Activated B cell treated with CpG ODN at 0.5 μM for 24 hours (primary cell): ENCODE data around the gene GPD1L. TPM values are rescaled to one million over a fixed set of nuclear protein-coding genes. Genes with fewer than 3 reads are reported as not detected.
"Not testable (repeated sequence)": the region's sequence is repeated elsewhere in the genome, so short reads cannot be mapped to it uniquely, and the experiment has no call there.

Source experiments
- ATAC-seq: fragments of 200-7000 bp; cut with Tn5 transposase; one replicate; pipeline ENCODE4 v1.10.0; 2021; ENCODE audit warnings: low read depth, mild to moderate bottlenecking, moderate library complexity
- CTCF ChIA-PET: fragments of 350-600 bp; sonication (Branson Sonifier 250); formaldehyde crosslinking; loops from one replicate; lab custom pipeline; 2021; ENCODE audit warnings: antibody characterized with exemption; lab: Charles Lee
- POLR2A ChIA-PET: fragments of 350-600 bp; sonication (Branson Sonifier 250); formaldehyde crosslinking; loops from one replicate; lab custom pipeline; 2021; ENCODE audit warnings: antibody characterized with exemption; lab: Charles Lee
- DNase-seq: peaks from one replicate; pipeline ENCODE4 v3.0.0; 2022
- H3K27ac Mint-ChIP-seq: one replicate; pipeline ENCODE4 v1.8.0; 2020; ENCODE audit warnings: mixed read lengths
- H3K27me3 Mint-ChIP-seq: one replicate; pipeline ENCODE4 v1.8.0; 2021; ENCODE audit warnings: mixed read lengths
- H3K36me3 Mint-ChIP-seq: one replicate; pipeline ENCODE4 v1.8.0; 2021; ENCODE audit warnings: low read depth, mixed read lengths
- H3K4me1 Mint-ChIP-seq: one replicate; pipeline ENCODE4 v1.8.0; 2021; ENCODE audit warnings: mixed read lengths
- H3K4me3 Mint-ChIP-seq: one replicate; pipeline ENCODE4 v1.8.0; 2020; ENCODE audit warnings: mild to moderate bottlenecking, mixed read lengths
- H3K9me3 Mint-ChIP-seq: one replicate; pipeline ENCODE4 v1.8.0; 2020; ENCODE audit warnings: mixed read lengths
- CTCF ChIP-seq: fragments of 200-600 bp; IDR thresholded peaks from one replicate; pipeline ENCODE4 v1.8.0; 2022; ENCODE audit warnings: antibody characterized with exemption, mild to moderate bottlenecking
- intact Hi-C: fragments of 100-400 bp; cut with micrococcal nuclease; formaldehyde crosslinking; loops from one replicate; pipeline ENCODE4 v1.15.1; 2024
- total RNA-seq: library from RNA; stranded (reverse); gene quantifications from 2 replicates; pipeline ENCODE4 v1.2.3, GENCODE V29; 2022

Gene GPD1L
- total RNA-seq, 1 donor from 2014 or later = 8.2 TPM

DNA sequence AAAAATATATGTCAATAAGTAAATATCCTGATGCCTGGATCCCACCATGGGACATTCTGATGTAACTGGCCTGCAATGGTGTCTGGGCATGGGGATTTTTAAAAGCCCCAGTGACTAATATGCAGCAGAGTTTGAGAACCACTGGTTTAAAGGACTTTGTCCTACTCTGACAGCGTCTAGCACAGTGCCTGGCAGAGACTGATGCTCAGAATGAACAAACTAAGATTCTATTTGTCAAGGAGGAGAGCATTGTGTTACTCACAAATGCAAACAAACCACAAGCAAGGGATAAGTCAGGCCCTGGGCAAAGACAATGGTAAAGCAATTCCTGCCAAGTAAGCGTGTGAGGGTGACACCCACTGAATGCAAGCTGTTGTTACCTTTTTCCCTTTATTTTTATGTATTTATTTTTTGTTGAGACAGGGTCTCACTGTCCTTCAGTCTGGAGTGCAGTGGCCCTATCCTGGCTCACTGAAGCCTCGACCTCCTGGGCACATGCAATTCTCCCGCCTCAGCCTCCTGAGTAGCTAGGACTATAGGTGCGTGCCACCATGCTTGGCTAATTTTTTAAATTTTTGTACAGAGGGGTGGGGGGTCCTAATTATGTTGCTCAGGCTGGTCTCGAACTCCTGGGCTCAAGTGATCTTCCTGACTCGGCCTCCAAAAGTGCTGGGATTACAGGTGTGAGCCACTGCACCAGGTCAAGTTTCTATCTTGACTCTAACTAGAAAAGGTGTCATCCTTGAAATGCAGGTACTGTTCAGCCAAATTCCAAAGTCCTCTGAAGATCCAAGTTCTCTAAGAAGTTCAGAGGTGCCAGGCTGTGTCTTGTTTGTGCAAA lies 909 bp upstream of the GPD1L start:
- peak overlapping the region; percentile 68 for H3K27ac Mint-ChIP-seq

DNA sequence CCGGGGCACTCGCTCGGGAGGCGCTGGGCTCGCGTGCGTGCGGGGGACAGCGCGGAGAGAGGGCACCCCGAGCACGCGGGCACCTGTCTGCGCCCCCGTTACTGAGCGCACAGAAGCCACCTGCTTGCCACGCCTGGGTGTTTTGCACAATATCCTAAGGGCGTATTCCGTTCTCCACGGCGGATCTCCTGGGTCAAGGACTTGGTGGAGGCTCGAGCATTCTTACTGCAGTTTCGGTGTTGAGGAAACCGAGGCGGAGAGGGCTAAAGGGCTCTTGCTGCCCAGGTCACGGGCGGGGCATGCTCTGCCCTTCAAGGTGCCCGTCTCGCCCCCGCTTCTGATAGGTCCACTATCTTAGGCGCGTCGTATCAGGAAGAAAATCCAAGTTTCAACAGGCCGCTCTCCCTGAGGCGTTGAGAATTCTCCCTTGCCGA lies 526 bp downstream of the GPD1L start:
- no peak for TF ChIP-seq CTCF
- ChIA-PET POLR2A (interaction anchor here (0.8 to 1.2 kb wide), 2 partner anchors 138 to 575 kb away, joined by 3 to 4 read pairs; partner anchors contain the start of gene STT3B), CTCF (no interaction called here)
- intact Hi-C loops = loop anchor here (1.0 to 10.0 kb wide), 6 partner anchors 7 to 1338 kb away; partner anchors contain the start of genes OSBPL10, STT3B, UBP1 and ZNF860
- Mint-ChIP-seq H3K9me3 (peaks cover 5% of the 10 kb centered on the region), H3K27ac (peak overlapping the region; percentile 87), H3K36me3 (peaks cover 6% of the 10 kb centered on the region), H3K27me3 (no peaks in the 10 kb centered on the region), H3K4me1 (peaks cover 18% of the 10 kb centered on the region), H3K4me3 (peak overlapping the region; percentile 96)
- DNase-seq (no peak), ATAC-seq (no peak)

More for the DNA sequence above, 909 bp upstream of the GPD1L start:
- H3K27me3 Mint-ChIP-seq = no peaks in the 10 kb centered on the region
- intact Hi-C loops = loop anchor here (1.0 to 10.0 kb wide), 6 partner anchors 9 to 1339 kb away; partner anchors contain the start of genes OSBPL10, STT3B, UBP1 and ZNF860
- peaks cover 18% of the 10 kb centered on the region for H3K4me1 Mint-ChIP-seq
- CTCF ChIA-PET = no interaction called here
- TF ChIP-seq CTCF = no peak
- DNase-seq (no peak), ATAC-seq (no peak)
- H3K4me3 Mint-ChIP-seq = peak overlapping the region; percentile 96
- H3K36me3 Mint-ChIP-seq = peaks cover 9% of the 10 kb centered on the region
- peaks cover 11% of the 10 kb centered on the region for H3K9me3 Mint-ChIP-seq
- POLR2A ChIA-PET = interaction anchor here (0.8 to 1.2 kb wide), 2 partner anchors 123 to 573 kb away, joined by 4 to 6 read pairs; partner anchors contain the start of genes STT3B and ZNF860

DNA sequence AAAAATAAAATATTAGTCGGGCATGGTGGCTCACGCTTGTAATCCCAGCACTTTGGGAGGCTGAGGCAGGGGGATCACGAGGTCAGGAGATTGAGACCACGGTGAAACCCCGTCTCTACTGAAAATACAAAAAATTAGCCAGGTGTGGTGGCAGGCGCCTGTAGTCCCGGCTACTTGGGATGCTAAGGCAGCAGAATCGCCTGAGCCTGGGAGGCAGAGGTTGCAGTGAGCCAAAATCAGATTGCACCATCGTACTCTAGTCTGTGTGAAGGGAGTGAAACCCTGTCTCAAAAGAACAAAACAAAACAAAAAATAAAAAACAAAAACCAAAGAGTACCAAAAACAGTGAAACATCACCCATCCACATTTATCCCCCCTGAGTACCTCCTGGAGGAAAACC lies 1.8 kb downstream of the GPD1L start:
- H3K27me3 Mint-ChIP-seq, DNase-seq, CTCF ChIA-PET, H3K36me3 Mint-ChIP-seq, ATAC-seq, POLR2A ChIA-PET, H3K27ac Mint-ChIP-seq, H3K4me3 Mint-ChIP-seq, H3K9me3 Mint-ChIP-seq: not testable (repeated sequence)
- intact Hi-C loops = loop anchor here (10.0 kb wide), 1 partner anchor 1337 kb away; the partner anchor contains the start of gene UBP1
- peaks cover 18% of the 10 kb centered on the region for H3K4me1 Mint-ChIP-seq

GRCh38 chr3:32109256-32109655 lies 2.8 kb downstream of the GPD1L start:
- H3K4me3 Mint-ChIP-seq = no peak overlapping the region
- no peaks in the 10 kb centered on the region for H3K9me3 Mint-ChIP-seq
- peaks cover 2% of the 10 kb centered on the region for H3K36me3 Mint-ChIP-seq
- DNase-seq (no peak), ATAC-seq (no peak)
- TF ChIP-seq CTCF = no peak
- H3K27ac Mint-ChIP-seq = no peak overlapping the region
- ChIA-PET CTCF (interaction anchor here (1.1 kb wide), 1 partner anchor 35 kb away, joined by 3 read pairs; no protein-coding TSS in a partner anchor), POLR2A (no interaction called here)
- intact Hi-C loops = loop anchor here (10.0 kb wide), 1 partner anchor 1336 kb away; the partner anchor contains the start of gene UBP1
- peaks cover 22% of the 10 kb centered on the region for H3K4me1 Mint-ChIP-seq
- H3K27me3 Mint-ChIP-seq = no peaks in the 10 kb centered on the region

- DNase-seq = no peak
- H3K4me3 Mint-ChIP-seq = no peak overlapping the region
- H3K27ac Mint-ChIP-seq = no peak overlapping the region
- peaks cover 30% of the 10 kb centered on the region for H3K4me1 Mint-ChIP-seq
- no peak for TF ChIP-seq CTCF
- CTCF ChIA-PET = no interaction called here
- no peaks in the 10 kb centered on the region for H3K27me3 Mint-ChIP-seq
- H3K36me3 Mint-ChIP-seq = peaks cover 11% of the 10 kb centered on the region
- H3K9me3 Mint-ChIP-seq = peaks cover 2% of the 10 kb centered on the region
- intact Hi-C loops = no loop called here
- ATAC-seq = no peak
- POLR2A ChIA-PET = no interaction called here
These were observed 3.9 kb downstream of the GPD1L start for GRCh38 chr3:32110233-32110760.
